ENCODE data around the gene FGR.

The FGR gene

DNA sequence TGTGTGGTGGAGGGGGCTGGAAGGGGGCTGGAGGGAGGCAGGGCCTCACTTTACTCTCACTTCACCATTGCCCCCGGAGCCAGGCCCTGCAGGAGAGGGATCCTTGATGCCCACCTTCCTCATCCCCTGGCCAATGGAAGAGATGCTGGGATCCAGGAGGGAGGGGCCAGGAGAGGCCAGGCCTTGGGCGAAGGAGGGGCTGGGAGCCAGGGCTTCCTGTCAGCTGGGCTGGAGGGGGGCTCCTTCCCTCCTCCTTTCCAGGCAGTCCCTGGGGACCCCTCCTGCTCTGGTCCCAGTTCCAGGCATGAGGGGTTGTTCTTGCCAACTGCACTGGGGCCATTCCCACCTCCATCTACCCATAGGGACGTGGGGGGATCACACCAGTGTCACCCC, 36.7 kb downstream of the FGR start:
- no peak overlapping the region for H3K4me3 ChIP-seq (ENCODE audit: low read depth, low read length)
- DNase-seq (ENCODE audit: low read depth) = no peak
- TF ChIP-seq, protein P1, sequence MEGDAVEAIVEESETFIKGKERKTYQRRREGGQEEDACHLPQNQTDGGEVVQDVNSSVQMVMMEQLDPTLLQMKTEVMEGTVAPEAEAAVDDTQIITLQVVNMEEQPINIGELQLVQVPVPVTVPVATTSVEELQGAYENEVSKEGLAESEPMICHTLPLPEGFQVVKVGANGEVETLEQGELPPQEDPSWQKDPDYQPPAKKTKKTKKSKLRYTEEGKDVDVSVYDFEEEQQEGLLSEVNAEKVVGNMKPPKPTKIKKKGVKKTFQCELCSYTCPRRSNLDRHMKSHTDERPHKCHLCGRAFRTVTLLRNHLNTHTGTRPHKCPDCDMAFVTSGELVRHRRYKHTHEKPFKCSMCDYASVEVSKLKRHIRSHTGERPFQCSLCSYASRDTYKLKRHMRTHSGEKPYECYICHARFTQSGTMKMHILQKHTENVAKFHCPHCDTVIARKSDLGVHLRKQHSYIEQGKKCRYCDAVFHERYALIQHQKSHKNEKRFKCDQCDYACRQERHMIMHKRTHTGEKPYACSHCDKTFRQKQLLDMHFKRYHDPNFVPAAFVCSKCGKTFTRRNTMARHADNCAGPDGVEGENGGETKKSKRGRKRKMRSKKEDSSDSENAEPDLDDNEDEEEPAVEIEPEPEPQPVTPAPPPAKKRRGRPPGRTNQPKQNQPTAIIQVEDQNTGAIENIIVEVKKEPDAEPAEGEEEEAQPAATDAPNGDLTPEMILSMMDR (IDR thresholded peaks at IDR 0.05; ENCODE audit: low read depth, low read length) = no peak
- TF ChIP-seq, protein P2, sequence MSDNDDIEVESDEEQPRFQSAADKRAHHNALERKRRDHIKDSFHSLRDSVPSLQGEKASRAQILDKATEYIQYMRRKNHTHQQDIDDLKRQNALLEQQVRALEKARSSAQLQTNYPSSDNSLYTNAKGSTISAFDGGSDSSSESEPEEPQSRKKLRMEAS (IDR thresholded peaks at IDR 0.05; ENCODE audit: low read depth, low read length) = no peak
- TF ChIP-seq MYC (IDR thresholded peaks at IDR 0.05; ENCODE audit: low read depth, low read length) = no peak
- no peak for TF ChIP-seq POLR2A (IDR thresholded peaks at IDR 0.05; ENCODE audit: extremely low read depth, insufficient read length)

DNA sequence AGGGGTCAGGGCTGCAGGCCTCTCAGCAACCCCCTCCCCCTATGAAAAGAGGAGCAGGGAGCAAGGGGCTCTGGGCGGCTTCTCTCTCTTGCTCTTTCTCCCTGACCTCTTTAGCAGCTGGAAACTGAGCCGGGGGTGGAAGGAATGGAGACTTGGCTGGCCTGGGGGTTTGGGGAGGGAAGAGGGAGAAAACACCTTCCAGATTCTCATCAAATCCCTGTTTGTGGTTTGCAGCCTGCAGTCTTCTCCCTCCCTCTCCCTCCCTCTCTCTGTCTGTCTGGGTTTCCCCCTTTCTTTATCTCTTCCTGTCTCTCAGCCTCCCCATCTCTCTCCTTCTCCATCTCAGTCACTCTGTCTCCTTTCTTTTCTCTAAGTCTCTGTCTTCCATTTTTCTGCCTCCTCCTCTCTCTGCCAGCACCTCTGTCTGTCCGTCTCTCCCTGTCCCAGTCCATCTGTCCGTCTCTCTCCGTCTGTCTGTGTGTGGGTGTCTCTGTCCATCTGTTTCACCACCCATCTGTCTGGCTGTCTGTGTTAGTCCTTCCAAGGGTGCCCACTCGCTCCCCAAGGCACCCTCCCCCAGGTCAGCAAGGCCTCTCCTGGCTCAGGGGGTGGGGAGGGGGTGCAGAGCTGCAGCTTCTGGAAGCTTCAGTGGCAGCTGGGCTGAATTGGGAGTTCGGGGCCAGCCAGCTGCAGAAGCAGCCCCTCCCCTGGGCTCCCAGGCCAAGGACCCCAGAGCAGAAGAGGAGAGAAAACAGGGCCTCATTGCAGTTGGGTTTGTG, 37.3 kb downstream of the FGR start:
- no peak for DNase-seq (ENCODE audit: low read depth)

DNA sequence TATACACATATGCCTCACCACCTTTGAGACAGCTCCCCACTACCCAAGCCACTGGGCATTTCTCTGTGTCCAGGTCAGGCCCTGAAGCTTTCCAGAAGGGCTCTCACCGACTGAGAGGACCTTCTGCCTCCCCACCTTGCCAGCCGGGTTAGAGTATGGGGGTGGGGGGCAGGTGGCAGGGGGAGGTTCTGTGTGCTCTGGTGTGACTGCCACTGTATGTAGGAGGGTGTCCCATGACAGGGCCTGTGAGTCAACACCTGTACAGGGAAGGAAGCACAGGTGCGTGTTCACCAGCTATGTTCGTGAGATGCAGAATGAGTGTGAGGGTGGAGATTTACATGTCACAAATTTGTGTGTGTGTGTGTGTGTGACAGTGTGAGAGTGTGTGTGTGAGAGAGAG, 38.0 kb downstream of the FGR start:
- H3K4me3 ChIP-seq (ENCODE audit: low read depth, low read length) = no peak overlapping the region
- TF ChIP-seq, protein P1 (IDR thresholded peaks at IDR 0.05; ENCODE audit: low read depth, low read length) = no peak
- TF ChIP-seq, protein P2 (IDR thresholded peaks at IDR 0.05; ENCODE audit: low read depth, low read length) = no peak
- TF ChIP-seq POLR2A (IDR thresholded peaks at IDR 0.05; ENCODE audit: extremely low read depth, insufficient read length) (no peak), MYC (IDR thresholded peaks at IDR 0.05; ENCODE audit: low read depth, low read length) (no peak)
- DNase-seq (ENCODE audit: low read depth) = no peak

More for the DNA sequence above, 37.3 kb downstream of the FGR start:
- TF ChIP-seq, protein P1 (IDR thresholded peaks at IDR 0.05; ENCODE audit: low read depth, low read length) = no peak
- TF ChIP-seq, protein P2 (IDR thresholded peaks at IDR 0.05; ENCODE audit: low read depth, low read length) = no peak
- TF ChIP-seq MYC (IDR thresholded peaks at IDR 0.05; ENCODE audit: low read depth, low read length) (no peak), POLR2A (IDR thresholded peaks at IDR 0.05; ENCODE audit: extremely low read depth, insufficient read length) (no peak)
- no peak overlapping the region for H3K4me3 ChIP-seq (ENCODE audit: low read depth, low read length)

DNA sequence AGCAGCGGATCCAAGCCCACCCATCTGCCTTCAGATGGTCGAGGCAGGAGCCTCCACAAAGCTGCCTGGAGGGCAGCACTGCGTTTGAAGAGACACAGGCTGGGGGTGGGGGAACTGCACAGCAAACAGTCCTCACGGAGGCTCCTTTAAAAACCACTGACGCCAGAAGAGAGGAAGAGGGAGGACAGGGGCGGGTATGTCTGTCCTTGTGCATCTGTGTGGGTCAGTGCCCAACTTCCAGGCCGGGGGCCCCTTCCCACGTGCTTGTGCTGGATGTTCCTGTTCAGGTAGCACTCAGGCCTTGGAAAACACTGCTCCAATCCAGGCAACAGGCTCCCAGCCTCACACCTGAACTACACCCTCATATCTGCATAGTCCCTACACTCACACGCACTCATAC, 38.7 kb downstream of the FGR start:
- TF ChIP-seq, protein P1 (IDR thresholded peaks at IDR 0.05; ENCODE audit: low read depth, low read length) = no peak
- TF ChIP-seq MYC (IDR thresholded peaks at IDR 0.05; ENCODE audit: low read depth, low read length) (no peak), POLR2A (IDR thresholded peaks at IDR 0.05; ENCODE audit: extremely low read depth, insufficient read length) (no peak)
- TF ChIP-seq, protein P2 (IDR thresholded peaks at IDR 0.05; ENCODE audit: low read depth, low read length) = no peak
- H3K4me3 ChIP-seq (ENCODE audit: low read depth, low read length) = no peak overlapping the region
- DNase-seq (ENCODE audit: low read depth) = peak; percentile 69

DNA sequence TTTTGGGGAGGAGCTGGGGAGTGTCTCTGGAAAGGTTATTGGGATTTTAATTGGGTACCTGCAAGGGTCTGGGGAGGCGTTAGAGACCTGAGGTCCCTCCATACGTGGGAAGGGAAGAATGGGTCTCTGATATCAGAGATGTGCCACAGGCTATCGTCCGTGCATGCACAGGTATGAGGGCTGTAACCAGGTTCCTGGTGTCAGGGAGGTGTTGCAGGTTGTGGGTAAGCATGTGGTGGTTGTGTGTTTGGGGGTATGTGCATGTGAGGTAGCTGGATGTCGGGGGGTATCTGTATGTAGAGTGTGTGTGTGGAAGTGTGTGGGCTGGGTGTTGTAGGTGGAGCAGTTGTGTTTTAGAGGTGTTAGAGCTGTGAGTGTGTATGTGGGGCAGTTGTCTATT, 39.4 kb downstream of the FGR start:
- TF ChIP-seq MYC (IDR thresholded peaks at IDR 0.05; ENCODE audit: low read depth, low read length) (no peak), POLR2A (IDR thresholded peaks at IDR 0.05; ENCODE audit: extremely low read depth, insufficient read length) (no peak)
- TF ChIP-seq, protein P2 (IDR thresholded peaks at IDR 0.05; ENCODE audit: low read depth, low read length) = no peak
- TF ChIP-seq, protein P1 (IDR thresholded peaks at IDR 0.05; ENCODE audit: low read depth, low read length) = no peak
- DNase-seq (ENCODE audit: low read depth) = no peak
- no peak overlapping the region for H3K4me3 ChIP-seq (ENCODE audit: low read depth, low read length)

Measured in NB4 (cell line).